Adipocyte (in vitro differentiated cells): ENCODE measurements around the gene HIVEP3.

ENCODE experiments used
- DNase-seq: peaks from one replicate; pipeline ENCODE4 v3.0.0-alpha.2; 2015; ENCODE audit warnings: low read depth
- H3K27me3 ChIP-seq: replicated peaks from 2 replicates; pipeline ENCODE4 v1.7.0; 2013; ENCODE audit warnings: mild to moderate bottlenecking, low read length, moderate library complexity; ENCODE audit not compliant: control insufficient read depth, insufficient read depth
- H3K36me3 ChIP-seq: 2 replicates; pipeline ENCODE4 v1.7.0; 2013; ENCODE audit warnings: low read length, mild to moderate bottlenecking, moderate library complexity; ENCODE audit not compliant: control insufficient read depth, insufficient read depth, severe bottlenecking
- H3K4me1 ChIP-seq: 2 replicates; pipeline ENCODE4 v1.7.0; 2013; ENCODE audit warnings: mild to moderate bottlenecking, low read length, moderate library complexity; ENCODE audit not compliant: control insufficient read depth, insufficient read depth
- H3K4me3 ChIP-seq: 2 replicates; pipeline ENCODE4 v1.7.0; 2013; ENCODE audit warnings: mild to moderate bottlenecking, low read length, moderate library complexity
- H3K9ac ChIP-seq: 2 replicates; pipeline ENCODE4 v1.7.0; 2013; ENCODE audit warnings: mild to moderate bottlenecking, low read length, moderate library complexity
- H3K9me3 ChIP-seq: 2 replicates; pipeline ENCODE4 v1.7.0; 2013; ENCODE audit warnings: mild to moderate bottlenecking, low read length, moderate library complexity; ENCODE audit not compliant: control insufficient read depth

Gene HIVEP3

GRCh38 chr1:41672641-41673361 lies 245.9 kb downstream of the HIVEP3 start:
- peak; percentile 80 for DNase-seq
- no peaks in the 10 kb centered on the region for H3K9me3 ChIP-seq
- no peaks in the 10 kb centered on the region for H3K36me3 ChIP-seq
- peaks cover 15% of the 10 kb centered on the region for H3K27me3 ChIP-seq
- peak overlapping the region; percentile 33 for H3K9ac ChIP-seq
- H3K4me1 ChIP-seq, result peaks cover 26% of the 10 kb centered on the region
- no peak overlapping the region for H3K4me3 ChIP-seq

DNA sequence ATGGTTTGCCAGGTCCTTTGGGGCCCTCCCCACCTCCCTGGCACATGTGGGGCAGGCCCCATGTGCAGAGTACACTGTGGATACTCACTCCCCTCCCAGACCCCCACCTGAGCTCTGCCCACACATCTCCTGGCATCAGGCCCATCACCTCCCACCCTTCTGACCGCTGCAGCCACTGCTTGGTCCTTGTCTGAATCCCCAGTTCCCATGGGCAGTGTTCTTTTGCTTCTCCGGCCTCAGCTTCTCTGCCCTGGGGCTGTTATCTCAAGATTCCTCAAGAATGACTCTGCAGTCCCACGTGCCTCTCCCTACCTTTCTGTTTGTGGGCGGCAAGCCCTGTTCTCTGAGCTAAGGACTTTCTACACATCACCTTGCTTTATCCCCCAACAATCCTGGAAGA lies 246.5 kb downstream of the HIVEP3 start:
- peak; percentile 91 for DNase-seq
- no peak overlapping the region for H3K4me3 ChIP-seq
- H3K36me3 ChIP-seq, result no peaks in the 10 kb centered on the region
- no peaks in the 10 kb centered on the region for H3K9me3 ChIP-seq
- no peak overlapping the region for H3K9ac ChIP-seq
- H3K4me1 ChIP-seq, result peaks cover 20% of the 10 kb centered on the region
- H3K27me3 ChIP-seq, result peaks cover 15% of the 10 kb centered on the region

- Histone ChIP-seq H3K27me3 (peaks cover 15% of the 10 kb centered on the region), H3K9me3 (no peaks in the 10 kb centered on the region), H3K36me3 (no peaks in the 10 kb centered on the region), H3K4me1 (peaks cover 23% of the 10 kb centered on the region), H3K4me3 (no peak overlapping the region), H3K9ac (no peak overlapping the region)
- DNase-seq, result no peak
Observed at GRCh38 chr1:41671116-41671755, 247.5 kb downstream of the HIVEP3 start.

DNA sequence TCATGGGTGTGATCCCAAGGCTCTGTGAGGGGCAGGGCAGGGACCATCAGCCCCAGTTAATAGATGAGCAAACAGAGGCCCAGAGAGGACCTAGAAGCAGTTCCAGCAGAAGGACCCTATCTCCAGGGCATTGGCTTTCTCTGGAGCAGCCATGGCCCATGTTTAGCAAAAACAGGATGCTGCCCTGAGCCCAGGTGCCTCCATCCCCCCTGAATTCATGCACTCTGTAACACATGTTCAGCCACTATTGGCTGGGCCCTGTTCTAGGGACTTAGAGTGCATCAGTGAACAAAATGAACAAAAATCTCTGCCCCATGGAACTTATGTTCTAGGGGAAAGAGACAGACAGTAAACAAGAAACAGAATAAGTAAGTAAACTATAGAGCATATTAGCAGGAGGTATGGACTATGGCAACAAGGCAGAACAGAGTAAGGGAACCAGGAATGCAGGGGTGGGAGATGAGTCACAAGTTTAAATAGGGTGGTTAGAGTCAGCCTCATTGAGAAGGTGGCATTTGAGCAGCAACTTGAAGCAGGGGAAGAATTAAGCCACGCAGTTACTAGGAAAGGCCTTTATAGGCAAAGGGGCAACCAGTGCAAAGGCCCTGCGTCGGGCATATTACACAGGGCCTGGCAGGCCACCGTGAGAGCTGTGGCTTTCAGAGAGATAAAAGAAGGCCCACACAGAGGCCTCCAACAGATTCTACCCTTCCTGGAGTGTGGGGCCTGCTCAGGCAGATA lies 248.3 kb downstream of the HIVEP3 start:
- Histone ChIP-seq H3K27me3 (peaks cover 15% of the 10 kb centered on the region), H3K9me3 (no peaks in the 10 kb centered on the region), H3K9ac (no peak overlapping the region), H3K4me1 (peaks cover 24% of the 10 kb centered on the region), H3K4me3 (no peak overlapping the region), H3K36me3 (no peaks in the 10 kb centered on the region)
- DNase-seq, result peak; percentile 66

DNA sequence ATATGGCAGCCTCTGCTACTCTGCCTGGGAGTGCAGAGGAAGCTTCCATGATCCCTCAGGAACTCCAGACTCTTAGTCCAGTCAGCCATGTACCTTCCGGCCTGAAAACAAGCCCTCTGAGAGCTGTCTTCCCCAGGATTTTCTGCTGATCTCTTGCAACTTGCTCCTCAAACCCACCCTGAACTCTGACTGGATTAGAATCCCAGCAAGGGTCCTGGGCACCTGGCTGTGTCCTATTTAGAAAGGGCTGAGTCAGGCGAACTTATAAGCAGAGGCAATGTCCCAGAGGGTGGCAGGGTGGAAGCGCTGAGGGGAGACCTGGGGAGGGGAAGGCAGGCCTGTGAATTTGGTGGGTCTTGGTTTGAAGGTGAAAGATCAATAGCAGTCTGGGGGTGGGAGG lies 249.8 kb downstream of the HIVEP3 start:
- H3K27me3 ChIP-seq, result peaks cover 8% of the 10 kb centered on the region
- no peak for DNase-seq
- no peaks in the 10 kb centered on the region for H3K9me3 ChIP-seq
- no peak overlapping the region for H3K4me3 ChIP-seq
- H3K4me1 ChIP-seq, result peaks cover 32% of the 10 kb centered on the region
- no peak overlapping the region for H3K9ac ChIP-seq
- no peaks in the 10 kb centered on the region for H3K36me3 ChIP-seq

GRCh38 chr1:41668054-41668660 lies 250.6 kb downstream of the HIVEP3 start:
- DNase-seq, result no peak
- no peaks in the 10 kb centered on the region for H3K36me3 ChIP-seq
- no peaks in the 10 kb centered on the region for H3K9me3 ChIP-seq
- no peak overlapping the region for H3K4me3 ChIP-seq
- no peak overlapping the region for H3K9ac ChIP-seq
- H3K27me3 ChIP-seq, result peaks cover 8% of the 10 kb centered on the region
- peaks cover 26% of the 10 kb centered on the region for H3K4me1 ChIP-seq

- DNase-seq, result peak; percentile 39
- H3K4me3 ChIP-seq, result no peak overlapping the region
- H3K4me1 ChIP-seq, result peaks cover 22% of the 10 kb centered on the region
- no peaks in the 10 kb centered on the region for H3K9me3 ChIP-seq
- peaks cover 7% of the 10 kb centered on the region for H3K27me3 ChIP-seq
- no peak overlapping the region for H3K9ac ChIP-seq
- H3K36me3 ChIP-seq, result no peaks in the 10 kb centered on the region
Observed at GRCh38 chr1:41666981-41667631, 251.6 kb downstream of the HIVEP3 start.

DNA sequence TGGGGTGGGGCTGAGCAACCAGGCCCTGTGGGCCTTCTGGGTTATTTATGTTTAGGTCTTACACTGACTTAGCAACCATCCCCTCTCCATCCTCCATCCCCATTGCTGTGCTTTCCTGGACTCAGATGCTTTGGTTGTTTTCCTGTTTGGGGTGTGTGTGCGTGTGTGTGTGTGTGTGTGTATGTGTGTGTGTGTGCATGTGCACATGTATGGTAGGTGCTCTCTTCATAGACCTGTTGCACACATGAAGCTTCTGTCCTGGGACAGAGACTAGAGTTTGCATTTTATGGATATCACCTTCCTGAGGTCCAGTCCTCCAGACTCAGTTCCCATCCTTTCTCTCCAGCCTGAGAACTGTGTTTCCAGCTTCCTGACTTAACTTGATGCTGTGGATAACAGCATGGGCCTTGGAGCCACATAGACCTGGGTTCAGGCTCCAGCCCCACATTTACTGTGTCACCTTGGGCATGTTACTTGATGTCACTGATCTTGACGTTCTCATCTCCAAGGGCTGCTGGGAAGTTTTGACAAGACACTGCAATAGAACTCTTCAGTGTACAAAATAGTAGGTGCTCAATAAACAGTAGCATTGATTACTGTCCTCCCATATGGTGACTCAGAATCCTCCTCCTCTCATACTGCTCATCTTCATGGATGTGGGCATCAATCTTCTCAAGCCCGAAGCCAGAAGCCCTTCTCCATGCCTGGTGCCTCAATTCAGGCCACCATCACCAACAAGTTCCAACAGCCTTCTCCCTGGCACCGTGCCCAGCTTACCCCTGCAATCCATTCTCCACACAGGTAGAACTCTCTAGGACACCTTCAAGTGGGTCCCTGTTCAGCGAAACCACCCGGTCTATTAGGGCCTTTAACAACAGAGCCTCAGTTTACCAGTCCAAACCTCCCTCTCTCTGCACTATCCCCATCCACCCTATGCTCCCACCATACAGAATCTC lies 252.5 kb downstream of the HIVEP3 start:
- H3K36me3 ChIP-seq, result no peaks in the 10 kb centered on the region
- H3K4me3 ChIP-seq, result no peak overlapping the region
- H3K9ac ChIP-seq, result no peak overlapping the region
- H3K4me1 ChIP-seq, result peaks cover 25% of the 10 kb centered on the region
- H3K9me3 ChIP-seq, result no peaks in the 10 kb centered on the region
- DNase-seq, result no peak
- no peaks in the 10 kb centered on the region for H3K27me3 ChIP-seq

DNA sequence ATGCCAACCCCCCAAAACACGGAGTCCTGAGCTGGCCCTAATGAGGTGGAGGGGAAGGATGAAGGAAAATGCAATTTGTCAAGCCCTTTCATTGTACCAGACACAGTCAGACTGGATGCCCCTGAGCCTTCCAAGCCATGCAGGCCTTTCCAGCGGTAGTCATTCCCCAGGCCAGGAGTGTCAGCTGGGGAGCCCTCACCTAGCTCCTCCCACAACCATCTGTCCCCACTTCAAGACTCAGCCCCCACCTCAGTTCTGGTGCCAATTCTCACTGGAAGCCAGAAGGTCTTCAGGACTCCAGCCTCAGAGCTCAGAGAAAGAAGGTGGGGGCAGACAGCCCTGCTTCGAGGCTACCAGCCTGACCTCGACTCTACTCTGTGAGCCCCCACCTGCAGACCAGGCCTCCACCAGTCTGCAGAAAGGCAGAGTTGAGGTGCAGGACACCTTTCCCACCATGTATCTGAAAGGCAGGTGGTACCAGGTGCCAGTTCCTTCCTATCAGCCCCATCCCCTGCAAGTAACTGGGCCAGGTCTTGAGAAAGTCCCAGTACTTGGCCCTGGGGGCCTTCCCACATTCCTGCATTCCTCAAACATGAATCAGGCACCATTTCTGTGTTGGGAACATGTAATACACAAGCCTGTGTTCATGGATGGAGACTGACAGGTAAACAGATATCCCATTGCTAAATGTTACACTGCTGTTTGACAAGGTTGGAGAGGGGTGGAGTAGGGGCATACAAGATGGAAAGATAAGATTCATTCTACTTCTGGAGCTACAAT lies 253.7 kb downstream of the HIVEP3 start:
- Histone ChIP-seq H3K27me3 (no peaks in the 10 kb centered on the region), H3K9ac (no peak overlapping the region), H3K9me3 (no peaks in the 10 kb centered on the region), H3K36me3 (no peaks in the 10 kb centered on the region), H3K4me3 (no peak overlapping the region), H3K4me1 (peaks cover 24% of the 10 kb centered on the region)
- DNase-seq, result peak; percentile 51
